ENCODE measurements around the gene MFSD6. TPM values are rescaled to one million over a fixed set of nuclear protein-coding genes. Genes with fewer than 3 reads are reported as not detected.

Gene MFSD6
- total RNA-seq, 1 experiment from 2014 or later = 4.7 TPM

- DNase-seq (ENCODE audit: low spot score) (no peak), ATAC-seq (no peak)
- Mint-ChIP-seq H3K27ac (no peak overlapping the region), H3K9me3 (0 out of 2 replicates have a peak, but pooled peaks cover 3% of the 10 kb centered on the region), H3K4me3 (no peak overlapping the region), H3K36me3 (no peaks in the 10 kb centered on the region), H3K27me3 (ENCODE audit: low read depth) (no peaks in the 10 kb centered on the region), H3K4me1 (no peaks in the 10 kb centered on the region)
- ChIA-PET POLR2A (no interaction called here), CTCF (no interaction called here)
- TF ChIP-seq TCF7 (CRISPR knock-in tag; IDR thresholded peaks at IDR 0.05; ENCODE audit: low read depth) (no peak), CREM (CRISPR knock-in tag; IDR thresholded peaks at IDR 0.05) (no peak), ZNF232 (CRISPR knock-in tag; IDR thresholded peaks at IDR 0.05) (no peak), GTF2I (CRISPR knock-in tag; conservative IDR thresholded peaks at IDR 0.05) (no peak), ZNF512 (CRISPR knock-in tag; IDR thresholded peaks at IDR 0.05; ENCODE audit: borderline replicate concordance) (no peak), OVOL2 (CRISPR knock-in tag; IDR thresholded peaks at IDR 0.05; ENCODE audit: borderline replicate concordance) (no peak), HMGA2 (CRISPR knock-in tag; IDR thresholded peaks at IDR 0.05) (no peak), CBFB (CRISPR knock-in tag; IDR thresholded peaks at IDR 0.05; ENCODE audit: low read depth) (no peak), ZNF416 (CRISPR knock-in tag; IDR thresholded peaks at IDR 0.05) (no peak), ZNF671 (CRISPR knock-in tag; IDR thresholded peaks at IDR 0.05) (no peak), ZNF396 (CRISPR knock-in tag; IDR thresholded peaks at IDR 0.05; ENCODE audit: borderline replicate concordance) (no peak)
- TF ChIP-seq, protein P1, sequence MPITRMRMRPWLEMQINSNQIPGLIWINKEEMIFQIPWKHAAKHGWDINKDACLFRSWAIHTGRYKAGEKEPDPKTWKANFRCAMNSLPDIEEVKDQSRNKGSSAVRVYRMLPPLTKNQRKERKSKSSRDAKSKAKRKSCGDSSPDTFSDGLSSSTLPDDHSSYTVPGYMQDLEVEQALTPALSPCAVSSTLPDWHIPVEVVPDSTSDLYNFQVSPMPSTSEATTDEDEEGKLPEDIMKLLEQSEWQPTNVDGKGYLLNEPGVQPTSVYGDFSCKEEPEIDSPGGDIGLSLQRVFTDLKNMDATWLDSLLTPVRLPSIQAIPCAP (CRISPR knock-in tag; IDR thresholded peaks at IDR 0.05) = no peak
- TF ChIP-seq, protein P2, sequence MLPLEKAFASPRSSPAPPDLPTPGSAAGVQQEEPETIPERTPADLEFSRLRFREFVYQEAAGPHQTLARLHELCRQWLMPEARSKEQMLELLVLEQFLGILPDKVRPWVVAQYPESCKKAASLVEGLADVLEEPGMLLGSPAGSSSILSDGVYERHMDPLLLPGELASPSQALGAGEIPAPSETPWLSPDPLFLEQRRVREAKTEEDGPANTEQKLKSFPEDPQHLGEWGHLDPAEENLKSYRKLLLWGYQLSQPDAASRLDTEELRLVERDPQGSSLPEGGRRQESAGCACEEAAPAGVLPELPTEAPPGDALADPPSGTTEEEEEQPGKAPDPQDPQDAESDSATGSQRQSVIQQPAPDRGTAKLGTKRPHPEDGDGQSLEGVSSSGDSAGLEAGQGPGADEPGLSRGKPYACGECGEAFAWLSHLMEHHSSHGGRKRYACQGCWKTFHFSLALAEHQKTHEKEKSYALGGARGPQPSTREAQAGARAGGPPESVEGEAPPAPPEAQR (CRISPR knock-in tag; IDR thresholded peaks at IDR 0.05) = no peak
- TF ChIP-seq, protein P3, sequence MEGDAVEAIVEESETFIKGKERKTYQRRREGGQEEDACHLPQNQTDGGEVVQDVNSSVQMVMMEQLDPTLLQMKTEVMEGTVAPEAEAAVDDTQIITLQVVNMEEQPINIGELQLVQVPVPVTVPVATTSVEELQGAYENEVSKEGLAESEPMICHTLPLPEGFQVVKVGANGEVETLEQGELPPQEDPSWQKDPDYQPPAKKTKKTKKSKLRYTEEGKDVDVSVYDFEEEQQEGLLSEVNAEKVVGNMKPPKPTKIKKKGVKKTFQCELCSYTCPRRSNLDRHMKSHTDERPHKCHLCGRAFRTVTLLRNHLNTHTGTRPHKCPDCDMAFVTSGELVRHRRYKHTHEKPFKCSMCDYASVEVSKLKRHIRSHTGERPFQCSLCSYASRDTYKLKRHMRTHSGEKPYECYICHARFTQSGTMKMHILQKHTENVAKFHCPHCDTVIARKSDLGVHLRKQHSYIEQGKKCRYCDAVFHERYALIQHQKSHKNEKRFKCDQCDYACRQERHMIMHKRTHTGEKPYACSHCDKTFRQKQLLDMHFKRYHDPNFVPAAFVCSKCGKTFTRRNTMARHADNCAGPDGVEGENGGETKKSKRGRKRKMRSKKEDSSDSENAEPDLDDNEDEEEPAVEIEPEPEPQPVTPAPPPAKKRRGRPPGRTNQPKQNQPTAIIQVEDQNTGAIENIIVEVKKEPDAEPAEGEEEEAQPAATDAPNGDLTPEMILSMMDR (IDR thresholded peaks at IDR 0.05) = no peak
Measured at GRCh38 chr2:190387422-190387821, 20.7 kb upstream of the MFSD6 start.

DNA sequence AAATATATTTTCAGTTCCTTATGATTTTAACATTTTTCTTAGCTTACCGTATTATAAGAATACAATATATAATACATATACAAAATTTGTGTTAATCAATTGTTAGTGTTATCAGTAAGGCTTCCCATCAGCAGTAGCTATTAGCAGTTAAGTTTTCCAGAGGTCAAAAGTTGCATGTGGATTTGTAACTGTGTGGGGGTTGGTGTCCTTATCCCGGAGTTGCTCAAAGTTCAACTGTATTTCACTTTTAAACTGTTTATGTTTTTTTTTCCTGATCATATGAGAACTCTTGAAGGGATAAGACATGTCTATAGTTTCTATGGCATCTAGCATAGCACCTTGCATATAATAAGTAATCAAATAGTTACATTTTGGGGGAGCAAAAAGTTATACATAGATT lies 11.9 kb upstream of the MFSD6 start:
- Mint-ChIP-seq H3K4me1 (no peaks in the 10 kb centered on the region), H3K27ac (no peak overlapping the region), H3K27me3 (ENCODE audit: low read depth) (no peaks in the 10 kb centered on the region), H3K9me3 (no peaks in the 10 kb centered on the region), H3K36me3 (no peaks in the 10 kb centered on the region), H3K4me3 (no peak overlapping the region)
- no peak for DNase-seq (ENCODE audit: low spot score)
- ChIA-PET CTCF (no interaction called here), POLR2A (no interaction called here)
- no peak for ATAC-seq
- TF ChIP-seq, protein P4, sequence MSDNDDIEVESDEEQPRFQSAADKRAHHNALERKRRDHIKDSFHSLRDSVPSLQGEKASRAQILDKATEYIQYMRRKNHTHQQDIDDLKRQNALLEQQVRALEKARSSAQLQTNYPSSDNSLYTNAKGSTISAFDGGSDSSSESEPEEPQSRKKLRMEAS (CRISPR knock-in tag; IDR thresholded peaks at IDR 0.05) = no peak

DNA sequence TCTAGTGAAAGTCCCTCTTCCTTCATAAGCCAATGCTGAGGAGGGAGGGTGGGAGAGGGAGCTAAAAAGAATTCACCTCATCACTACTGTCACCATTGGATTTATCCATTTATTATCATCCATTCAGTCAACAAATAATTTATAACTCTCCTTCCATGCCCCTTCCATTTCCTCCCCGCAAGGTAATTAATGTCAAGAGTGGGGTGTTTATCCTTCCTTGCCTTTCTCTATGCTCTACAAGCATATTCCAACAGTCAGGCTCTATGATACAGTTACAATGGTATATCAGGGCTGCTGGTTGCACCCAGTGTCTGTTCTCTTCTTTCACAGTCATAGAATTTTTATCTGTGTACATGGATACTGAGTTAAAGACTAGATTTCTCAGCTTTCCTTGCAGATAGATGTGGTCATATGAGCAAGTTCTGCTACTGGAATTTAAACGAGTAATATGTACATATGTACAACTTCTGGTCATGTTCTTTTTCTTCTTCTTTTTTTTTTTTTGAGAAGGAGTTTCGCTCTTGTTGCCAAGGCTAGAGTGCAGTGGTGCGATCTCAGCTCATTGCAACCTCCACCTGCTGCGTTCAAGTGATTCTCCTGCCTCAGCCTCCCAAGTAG lies 5.1 kb upstream of the MFSD6 start:
- Mint-ChIP-seq H3K36me3 (no peaks in the 10 kb centered on the region), H3K4me1 (no peaks in the 10 kb centered on the region; the same call in 1 of the 2 replicates), H3K9me3 (no peaks in the 10 kb centered on the region), H3K27ac (no peak overlapping the region), H3K4me3 (no peak overlapping the region), H3K27me3 (ENCODE audit: low read depth) (no peaks in the 10 kb centered on the region)
- ATAC-seq (no peak), DNase-seq (ENCODE audit: low spot score) (no peak)
- POLR2A ChIA-PET = no interaction called here
- CTCF ChIA-PET = no interaction called here
- TF ChIP-seq FOXJ3 (CRISPR knock-in tag; IDR thresholded peaks at IDR 0.05; ENCODE audit: borderline replicate concordance) (no peak), TEAD4 (CRISPR knock-in tag; IDR thresholded peaks at IDR 0.05) (no peak), ETV6 (CRISPR knock-in tag; IDR thresholded peaks at IDR 0.05) (no peak), FOXP1 (CRISPR knock-in tag; IDR thresholded peaks at IDR 0.05; ENCODE audit: borderline replicate concordance) (no peak), NFATC4 (CRISPR knock-in tag; IDR thresholded peaks at IDR 0.05) (no peak), STAT6 (CRISPR knock-in tag; conservative IDR thresholded peaks at IDR 0.05; ENCODE audit: low read depth) (no peak), MYBL2 (CRISPR knock-in tag; IDR thresholded peaks at IDR 0.05) (no peak)
- TF ChIP-seq, protein P5, sequence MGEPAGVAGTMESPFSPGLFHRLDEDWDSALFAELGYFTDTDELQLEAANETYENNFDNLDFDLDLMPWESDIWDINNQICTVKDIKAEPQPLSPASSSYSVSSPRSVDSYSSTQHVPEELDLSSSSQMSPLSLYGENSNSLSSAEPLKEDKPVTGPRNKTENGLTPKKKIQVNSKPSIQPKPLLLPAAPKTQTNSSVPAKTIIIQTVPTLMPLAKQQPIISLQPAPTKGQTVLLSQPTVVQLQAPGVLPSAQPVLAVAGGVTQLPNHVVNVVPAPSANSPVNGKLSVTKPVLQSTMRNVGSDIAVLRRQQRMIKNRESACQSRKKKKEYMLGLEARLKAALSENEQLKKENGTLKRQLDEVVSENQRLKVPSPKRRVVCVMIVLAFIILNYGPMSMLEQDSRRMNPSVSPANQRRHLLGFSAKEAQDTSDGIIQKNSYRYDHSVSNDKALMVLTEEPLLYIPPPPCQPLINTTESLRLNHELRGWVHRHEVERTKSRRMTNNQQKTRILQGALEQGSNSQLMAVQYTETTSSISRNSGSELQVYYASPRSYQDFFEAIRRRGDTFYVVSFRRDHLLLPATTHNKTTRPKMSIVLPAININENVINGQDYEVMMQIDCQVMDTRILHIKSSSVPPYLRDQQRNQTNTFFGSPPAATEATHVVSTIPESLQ (CRISPR knock-in tag; IDR thresholded peaks at IDR 0.05) = no peak
